Measurements from ENCODE around the gene NMU.
"Not testable (repeated sequence)": the region's sequence is repeated elsewhere in the genome, so short reads cannot be mapped to it uniquely, and the experiment has no call there.

Gene NMU

DNA sequence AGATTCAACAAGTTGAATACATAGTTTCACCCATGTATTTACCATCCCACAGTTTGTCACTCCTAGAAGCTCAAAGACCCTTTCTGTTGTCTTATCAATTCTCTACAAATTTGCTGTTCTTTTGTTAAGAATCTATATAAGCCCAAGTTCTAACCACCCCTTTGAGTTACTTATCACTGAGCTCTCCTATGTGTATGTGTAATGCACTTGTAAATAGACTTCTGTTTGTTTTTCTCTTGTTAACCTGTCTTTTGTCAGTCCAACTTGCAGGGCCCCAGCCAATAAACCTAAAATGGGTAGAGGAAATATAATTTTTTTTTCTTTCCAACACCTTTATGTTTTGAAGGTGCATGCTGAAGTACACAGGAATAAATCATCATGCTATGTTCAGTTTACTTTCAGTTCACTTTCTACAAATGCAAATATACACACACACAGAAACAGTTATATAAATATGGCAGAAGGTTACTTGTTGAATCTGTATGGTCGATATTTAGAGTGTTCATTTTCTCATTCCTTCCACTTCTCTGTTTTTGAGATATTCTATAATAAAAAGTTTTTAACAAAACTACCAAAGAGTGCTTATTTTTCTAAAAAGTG lies 67.1 kb downstream of the NMU start:
- Histone ChIP-seq H3K9me3 (no peaks in the 10 kb centered on the region), H3K4me1 (no peaks in the 10 kb centered on the region), H3K36me3 (no peaks in the 10 kb centered on the region), H3K27me3 (no peaks in the 10 kb centered on the region), H3K4me3 (ENCODE audit: low read depth, low read length) (no peak overlapping the region)
- no peak for DNase-seq
- TF ChIP-seq, protein P1, sequence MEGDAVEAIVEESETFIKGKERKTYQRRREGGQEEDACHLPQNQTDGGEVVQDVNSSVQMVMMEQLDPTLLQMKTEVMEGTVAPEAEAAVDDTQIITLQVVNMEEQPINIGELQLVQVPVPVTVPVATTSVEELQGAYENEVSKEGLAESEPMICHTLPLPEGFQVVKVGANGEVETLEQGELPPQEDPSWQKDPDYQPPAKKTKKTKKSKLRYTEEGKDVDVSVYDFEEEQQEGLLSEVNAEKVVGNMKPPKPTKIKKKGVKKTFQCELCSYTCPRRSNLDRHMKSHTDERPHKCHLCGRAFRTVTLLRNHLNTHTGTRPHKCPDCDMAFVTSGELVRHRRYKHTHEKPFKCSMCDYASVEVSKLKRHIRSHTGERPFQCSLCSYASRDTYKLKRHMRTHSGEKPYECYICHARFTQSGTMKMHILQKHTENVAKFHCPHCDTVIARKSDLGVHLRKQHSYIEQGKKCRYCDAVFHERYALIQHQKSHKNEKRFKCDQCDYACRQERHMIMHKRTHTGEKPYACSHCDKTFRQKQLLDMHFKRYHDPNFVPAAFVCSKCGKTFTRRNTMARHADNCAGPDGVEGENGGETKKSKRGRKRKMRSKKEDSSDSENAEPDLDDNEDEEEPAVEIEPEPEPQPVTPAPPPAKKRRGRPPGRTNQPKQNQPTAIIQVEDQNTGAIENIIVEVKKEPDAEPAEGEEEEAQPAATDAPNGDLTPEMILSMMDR (IDR thresholded peaks at IDR 0.05; ENCODE audit: low read depth, low read length): no peak

DNA sequence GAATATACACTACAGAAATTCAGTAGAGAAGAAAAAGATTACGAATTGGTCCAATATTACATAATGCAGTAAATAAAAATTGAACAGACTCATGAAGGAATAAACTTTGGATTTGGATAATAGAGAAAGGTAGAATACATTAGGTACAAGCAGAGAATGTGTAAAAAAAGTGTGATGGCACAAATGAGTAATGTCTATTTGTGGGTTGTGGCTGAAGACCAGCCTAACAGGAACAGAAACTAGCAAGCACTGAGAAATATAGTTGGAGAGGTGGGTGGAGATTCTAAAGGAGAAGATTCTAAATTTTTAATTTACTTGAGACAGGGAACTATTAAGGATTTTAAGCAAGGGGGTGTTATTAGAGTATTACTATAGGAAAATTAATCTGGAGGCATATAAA lies 74.2 kb downstream of the NMU start:
- no peak for DNase-seq
- H3K4me1 ChIP-seq: no peaks in the 10 kb centered on the region
- TF ChIP-seq, protein P1 (IDR thresholded peaks at IDR 0.05; ENCODE audit: low read depth, low read length): no peak
- no peaks in the 10 kb centered on the region for H3K9me3 ChIP-seq
- H3K4me3 ChIP-seq (ENCODE audit: low read depth, low read length): no peak overlapping the region
- H3K36me3 ChIP-seq: no peaks in the 10 kb centered on the region
- no peaks in the 10 kb centered on the region; the same call in 1 of the 2 replicates for H3K27me3 ChIP-seq

DNA sequence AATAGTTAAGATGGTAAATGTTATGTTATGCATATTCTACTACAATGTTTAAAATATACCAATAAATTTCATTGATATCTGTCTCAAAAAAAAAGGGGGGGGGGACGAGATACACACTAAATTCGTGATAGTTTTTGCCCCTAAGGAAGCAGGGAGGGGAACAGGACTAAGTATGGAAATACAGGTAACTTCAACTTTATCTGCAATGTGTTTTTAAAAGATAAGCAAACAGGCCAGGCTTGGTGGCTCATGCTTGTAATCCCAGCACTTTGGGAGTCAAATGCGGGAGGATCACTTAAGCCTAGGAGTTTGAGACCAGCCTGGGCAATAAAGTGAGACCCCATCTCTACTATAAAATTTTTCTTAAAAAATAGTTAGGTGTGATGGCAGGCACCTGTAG lies 76.0 kb downstream of the NMU start:
- DNase-seq: no peak
- H3K4me3 ChIP-seq (ENCODE audit: low read depth, low read length): no peak overlapping the region
- TF ChIP-seq, protein P1 (IDR thresholded peaks at IDR 0.05; ENCODE audit: low read depth, low read length): no peak
- H3K36me3 ChIP-seq: no peaks in the 10 kb centered on the region
- H3K27me3 ChIP-seq: no peaks in the 10 kb centered on the region; the same call in 1 of the 2 replicates
- no peaks in the 10 kb centered on the region for H3K4me1 ChIP-seq
- H3K9me3 ChIP-seq: no peaks in the 10 kb centered on the region

DNA sequence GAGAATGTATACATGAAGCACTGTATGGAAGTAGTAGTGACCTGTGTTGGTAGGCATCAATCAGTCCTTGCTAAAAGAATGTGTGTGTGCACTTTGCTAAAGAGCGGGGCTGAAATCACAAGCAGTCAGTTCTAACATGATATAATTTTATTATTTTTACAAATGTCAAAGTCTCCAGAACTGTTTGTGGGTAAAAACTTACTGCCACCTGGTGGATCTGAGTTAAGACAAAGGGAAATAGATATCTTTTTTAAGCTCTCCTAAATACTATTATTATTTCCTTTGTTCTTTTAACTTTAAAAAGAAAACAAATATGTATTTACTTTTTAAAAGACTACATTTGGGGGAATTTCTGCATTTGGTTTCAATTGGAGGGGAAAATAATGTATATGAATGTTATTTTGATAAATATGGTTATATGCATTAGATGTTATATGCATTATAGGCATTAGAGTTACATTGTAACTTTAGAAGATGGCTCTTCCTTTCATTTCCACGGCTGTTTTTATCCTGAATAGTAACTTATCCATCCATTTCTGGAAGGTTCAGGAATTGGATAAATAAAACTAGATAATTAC lies 81.6 kb downstream of the NMU start:
- no peaks in the 10 kb centered on the region for H3K4me1 ChIP-seq
- DNase-seq: no peak
- no peaks in the 10 kb centered on the region for H3K9me3 ChIP-seq
- H3K36me3 ChIP-seq: no peaks in the 10 kb centered on the region
- H3K4me3 ChIP-seq (ENCODE audit: low read depth, low read length): no peak overlapping the region
- no peaks in the 10 kb centered on the region for H3K27me3 ChIP-seq
- TF ChIP-seq, protein P1 (IDR thresholded peaks at IDR 0.05; ENCODE audit: low read depth, low read length): peak; percentile 42

DNA sequence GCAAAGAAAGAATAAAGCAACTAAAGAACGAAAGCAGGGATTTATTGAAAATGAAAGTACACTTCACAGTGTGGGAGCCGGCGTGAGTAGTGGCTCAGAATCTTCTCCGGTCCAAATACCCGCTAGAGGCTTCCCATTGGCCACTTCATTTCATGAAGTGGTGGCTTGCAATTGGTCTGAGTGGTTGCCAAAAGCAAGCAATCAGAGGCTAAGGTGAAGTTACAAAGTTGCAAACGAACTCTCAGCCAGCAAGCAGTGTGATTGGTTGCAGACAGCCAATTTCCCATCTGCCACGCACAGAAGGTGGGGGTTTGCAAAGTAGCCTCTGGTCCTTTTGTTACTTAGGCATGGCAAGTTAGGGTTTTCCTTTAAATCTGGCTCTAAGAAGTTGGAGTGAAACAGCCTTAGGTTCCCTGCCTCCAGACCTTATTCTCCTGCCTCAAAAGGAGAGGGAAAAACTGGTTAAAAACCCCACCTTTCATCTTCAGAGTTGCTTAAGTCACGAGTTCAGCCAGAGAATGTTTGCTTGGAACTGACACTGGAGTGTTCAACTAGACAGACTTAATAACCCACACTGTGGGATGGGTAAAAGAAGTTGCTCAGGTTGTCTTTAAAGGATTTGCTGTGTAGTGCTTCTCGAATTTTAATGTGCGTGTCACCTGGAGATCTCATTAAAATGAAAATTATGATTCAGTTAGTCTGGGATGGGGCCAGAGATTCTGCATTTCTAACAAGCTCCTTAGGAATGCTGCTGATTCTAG lies 82.5 kb downstream of the NMU start:
- no peak overlapping the region for H3K4me3 ChIP-seq (ENCODE audit: low read depth, low read length)
- no peak for DNase-seq
- TF ChIP-seq, protein P1 (IDR thresholded peaks at IDR 0.05; ENCODE audit: low read depth, low read length): no peak

DNA sequence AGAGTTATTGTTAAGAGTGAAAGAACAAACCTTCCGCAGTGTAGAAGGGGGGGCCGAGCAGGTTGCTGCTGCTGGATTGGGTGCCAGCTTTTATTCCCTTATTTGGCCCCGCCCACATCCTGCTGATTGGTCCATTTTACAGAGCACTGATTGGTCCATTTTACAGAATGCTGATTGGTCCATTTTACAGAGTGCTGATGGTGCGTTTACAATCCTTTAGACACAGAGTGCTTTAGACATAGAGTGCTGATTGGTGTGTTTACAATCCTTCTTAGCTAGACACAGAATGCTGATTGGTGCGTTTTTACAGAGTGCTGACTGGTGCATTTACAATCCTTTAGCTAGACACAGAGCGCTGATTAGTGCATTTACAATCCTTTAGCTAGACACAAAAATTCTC lies 84.1 kb downstream of the NMU start:
- H3K36me3 ChIP-seq; H3K9me3 ChIP-seq; H3K4me1 ChIP-seq; H3K27me3 ChIP-seq; H3K4me3 ChIP-seq (ENCODE audit: low read depth, low read length): not testable (repeated sequence)
- DNase-seq: peak; percentile 14

More for the DNA sequence above, 82.5 kb downstream of the NMU start:
- H3K4me1 ChIP-seq: no peaks in the 10 kb centered on the region
- H3K36me3 ChIP-seq: no peaks in the 10 kb centered on the region
- no peaks in the 10 kb centered on the region for H3K27me3 ChIP-seq
- H3K9me3 ChIP-seq: no peaks in the 10 kb centered on the region
